HG02981 (cell line): ENCODE measurements around the gene HSPB2.
A peak's percentile ranks its signal among the peaks of the same experiment; 100 is the strongest.
"Not testable (repeated sequence)": the region's sequence is repeated elsewhere in the genome, so short reads cannot be mapped to it uniquely, and the experiment has no call there.

ENCODE experiments used
- ATAC-seq: cut with Tn5 transposase; IDR thresholded peaks from one replicate; pipeline ENCODE4 v1.9.1; 2021; ENCODE audit warnings: mild to moderate bottlenecking, moderate library complexity; ENCODE audit not compliant: unreplicated experiment

HSPB2 gene

GRCh38 chr11:111913031-111913861 is 712 bp downstream of the HSPB2 start:
- no peak for ATAC-seq

DNA sequence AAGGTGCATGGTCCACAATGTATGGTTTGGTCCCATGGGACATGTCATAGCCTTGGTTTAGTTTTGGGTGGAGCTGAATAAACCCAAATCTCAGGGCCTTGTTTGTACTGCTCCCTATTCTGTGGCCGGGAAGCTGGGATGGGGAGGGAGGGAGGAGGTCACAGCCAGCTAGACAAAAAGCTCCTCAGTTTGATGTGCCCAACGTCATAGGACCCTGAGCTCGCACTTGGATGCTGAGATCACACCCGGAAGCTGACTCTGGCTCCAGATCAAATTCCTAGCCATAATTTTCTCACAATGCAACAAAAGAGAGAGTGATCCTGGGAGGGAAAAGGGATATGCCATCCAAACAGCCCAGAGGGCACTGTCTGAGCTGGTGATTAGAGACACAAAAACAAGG is 1.5 kb downstream of the HSPB2 start:
- ATAC-seq, result no peak

- no peak for ATAC-seq
These were observed 4.2 kb downstream of the HSPB2 start for GRCh38 chr11:111916768-111917167.

DNA sequence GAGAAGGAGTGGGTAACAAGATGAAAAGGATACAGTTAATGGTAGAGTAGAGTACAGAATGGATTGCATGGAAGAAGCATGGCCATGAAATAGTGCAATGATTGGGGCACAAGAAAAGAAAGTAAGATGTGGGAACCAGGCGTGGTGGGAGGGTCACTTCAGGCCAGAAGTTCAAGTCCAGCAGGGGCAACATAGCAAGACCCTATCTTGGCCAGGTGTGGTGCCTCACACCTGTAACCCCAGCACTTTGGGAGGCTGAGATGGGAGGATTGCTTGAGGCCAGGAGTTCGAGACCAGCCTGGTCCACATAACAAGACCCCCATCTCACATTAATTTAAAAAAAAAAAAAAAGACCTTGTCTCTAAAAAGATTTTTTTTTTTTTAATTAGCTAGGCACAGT is 4.8 kb downstream of the HSPB2 start:
- ATAC-seq, result no peak

- no peak for ATAC-seq
These were observed 5.3 kb downstream of the HSPB2 start for GRCh38 chr11:111917788-111918187.

DNA sequence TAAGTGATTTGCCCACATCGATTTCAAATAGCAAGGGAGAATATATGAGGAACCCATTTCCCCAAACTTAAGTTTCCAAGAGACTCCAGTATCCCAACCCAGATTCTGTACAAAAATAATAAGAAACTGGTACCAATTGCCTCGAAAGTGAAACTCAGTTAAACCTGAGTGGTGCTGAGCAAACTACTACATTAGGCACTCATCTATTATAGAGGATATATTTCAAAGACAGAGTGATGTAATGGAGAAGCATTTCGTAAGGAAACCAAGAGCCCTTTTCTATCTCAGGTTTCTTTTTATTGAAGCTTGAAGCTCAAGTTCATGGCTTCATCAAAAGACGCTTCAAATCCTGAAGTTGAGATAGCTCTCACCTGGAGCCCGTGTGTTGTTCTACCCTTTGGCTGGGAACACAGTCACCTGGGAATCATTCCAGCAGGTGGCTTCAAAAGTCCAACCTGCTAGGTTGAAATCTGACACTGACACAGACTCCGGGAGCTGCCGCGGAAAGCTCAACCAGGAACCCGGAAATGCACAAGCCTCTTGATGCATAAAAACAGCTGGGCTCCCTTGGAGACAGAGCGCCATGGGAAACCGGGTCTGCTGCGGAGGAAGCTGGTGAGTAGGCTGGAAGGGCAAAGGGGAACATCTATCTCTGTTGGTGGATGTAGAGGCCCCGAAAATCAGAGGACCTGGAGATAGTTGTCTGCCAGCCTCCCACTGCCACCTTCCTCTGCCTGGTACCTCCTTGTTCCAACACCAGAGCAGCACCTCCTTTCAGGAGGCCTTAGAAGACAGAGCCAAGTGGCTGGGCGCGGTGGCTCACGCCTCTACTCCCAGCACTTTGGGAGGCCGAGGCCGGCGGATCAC is 6.1 kb downstream of the HSPB2 start, which contains the start of gene C11orf52:
Gene C11orf52 (plus strand): TSS at position 524 of the 867 bp plus-strand sequence. CDS start 60 bp downstream, at position 584.
- no peak for ATAC-seq

- no peak for ATAC-seq
These were observed 8.4 kb downstream of the HSPB2 start for GRCh38 chr11:111920908-111921307.

- ATAC-seq, result no peak
These were observed 9.2 kb downstream of the HSPB2 start for GRCh38 chr11:111921541-111922230.

DNA sequence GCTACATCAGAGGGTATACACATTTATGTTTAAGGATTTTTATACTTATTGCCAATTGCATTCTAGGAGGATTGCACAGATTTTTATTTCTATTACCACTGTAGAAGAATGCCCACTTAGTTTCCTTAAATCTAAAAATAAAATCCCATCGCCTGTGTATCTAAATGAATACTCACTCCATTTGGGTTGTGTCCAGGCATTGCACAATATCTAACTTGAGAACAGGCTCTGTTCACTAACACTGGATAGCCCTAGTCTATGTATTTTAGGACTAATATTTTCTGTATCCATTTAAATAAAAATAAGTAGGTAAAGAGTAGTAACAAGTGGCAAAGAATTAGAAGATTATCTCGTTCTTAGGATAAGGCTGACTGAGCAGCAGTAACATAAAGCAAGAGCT is 10.3 kb downstream of the HSPB2 start:
- ATAC-seq, result no peak

DNA sequence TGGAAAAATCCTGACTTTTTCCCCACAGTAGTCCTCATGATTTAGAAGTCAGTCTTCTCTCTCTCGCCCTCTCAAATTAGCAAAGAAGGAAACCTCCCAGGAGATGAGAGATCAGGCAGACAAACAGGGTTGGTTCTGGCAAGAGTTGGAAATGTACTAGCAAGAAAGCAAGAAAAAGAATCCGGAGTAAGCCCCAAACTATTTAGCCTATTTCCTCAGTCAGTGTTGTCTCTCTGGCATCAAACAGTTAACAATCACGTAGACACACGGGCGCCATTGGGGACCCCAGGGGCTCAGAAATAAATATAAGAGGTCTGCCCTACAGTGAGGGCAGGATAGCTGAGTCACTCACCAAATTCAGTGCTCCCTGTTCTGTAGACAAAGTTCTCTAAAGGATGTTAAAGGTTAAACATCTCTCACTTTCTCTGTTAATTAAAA is 10.8 kb downstream of the HSPB2 start:
- no peak for ATAC-seq

DNA sequence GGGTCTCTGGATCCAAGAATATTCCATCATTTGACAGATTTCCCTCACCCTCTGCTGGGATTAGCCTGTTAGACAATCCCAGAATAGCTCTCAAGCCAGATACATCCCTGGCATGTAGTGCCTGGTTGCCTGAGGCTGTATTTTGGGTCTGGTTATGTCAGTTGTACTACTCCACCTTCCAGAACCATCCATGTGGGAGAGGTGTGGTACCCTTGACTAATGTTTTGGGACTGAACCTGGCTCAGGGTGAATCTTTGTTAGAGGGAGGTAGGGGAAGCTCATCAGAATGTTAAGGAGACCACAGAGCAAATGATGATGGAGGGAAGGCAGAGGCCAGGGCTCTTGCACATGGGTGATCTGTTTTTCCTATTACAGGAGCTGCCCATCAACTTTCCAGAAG is 11.4 kb downstream of the HSPB2 start:
- no peak for ATAC-seq

DNA sequence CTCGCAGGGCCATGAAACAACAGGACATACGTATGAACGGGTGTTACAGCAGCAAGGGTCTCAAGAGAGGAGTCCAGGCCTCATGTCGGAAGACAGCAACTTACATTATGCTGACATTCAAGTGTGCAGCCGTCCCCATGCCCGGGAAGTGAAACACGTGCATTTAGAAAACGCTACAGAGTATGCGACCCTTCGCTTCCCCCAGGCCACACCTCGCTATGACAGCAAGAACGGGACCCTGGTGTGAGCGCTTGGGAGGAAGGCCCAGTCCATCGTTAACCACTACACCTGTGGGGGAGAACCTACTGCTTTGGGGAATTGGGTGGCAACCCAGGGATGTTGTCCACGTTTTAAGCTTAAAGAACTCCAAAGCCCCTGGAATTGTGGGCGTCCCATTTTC is 13.4 kb downstream of the HSPB2 start:
- ATAC-seq, result no peak

DNA sequence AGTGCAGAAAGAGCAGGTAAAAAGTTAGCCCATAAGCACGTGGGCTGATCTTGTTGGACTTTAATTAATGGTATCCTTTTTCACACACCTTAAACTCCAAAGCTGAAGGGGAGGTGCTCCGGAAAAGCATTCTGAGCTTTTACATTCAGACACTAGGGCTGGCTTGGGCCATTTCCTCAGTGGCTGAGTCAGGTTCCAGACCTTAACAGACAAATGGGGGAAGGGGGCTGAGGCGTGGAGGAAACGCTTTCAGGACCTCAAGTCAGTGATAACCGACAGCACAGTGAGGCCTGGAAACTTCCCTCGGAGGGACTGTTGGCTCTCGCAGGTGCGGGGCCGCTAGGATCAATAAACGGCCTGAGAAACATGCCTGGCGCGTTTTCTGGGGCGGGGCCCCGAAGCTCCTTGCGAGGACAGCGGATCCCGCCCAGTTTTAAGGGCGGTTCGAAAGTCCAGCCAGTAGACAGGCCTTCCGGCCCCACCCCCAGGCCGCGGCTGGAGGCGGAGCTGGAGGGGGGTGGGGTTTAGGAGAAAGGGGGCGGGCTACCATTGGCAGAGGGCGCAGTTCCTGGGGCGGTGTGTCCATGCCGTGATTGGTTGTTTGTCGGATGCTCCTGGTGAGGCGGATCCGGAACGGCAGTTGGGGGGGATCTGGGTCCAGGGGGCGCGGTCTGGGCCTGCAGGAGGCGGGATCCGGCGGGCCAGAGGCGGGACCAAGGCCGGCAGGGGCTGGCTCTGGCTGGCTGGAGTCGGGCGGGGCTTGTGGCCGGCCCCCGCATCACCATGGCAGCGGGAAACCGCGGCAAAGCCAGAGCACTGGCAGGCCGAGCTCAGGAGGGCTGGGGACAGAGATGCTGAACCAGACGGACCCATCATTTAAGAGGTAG is 14.2 kb downstream of the HSPB2 start:
- ATAC-seq, result peak; percentile 87

GRCh38 chr11:111930472-111930871 is 17.9 kb downstream of the HSPB2 start:
- no peak for ATAC-seq

DNA sequence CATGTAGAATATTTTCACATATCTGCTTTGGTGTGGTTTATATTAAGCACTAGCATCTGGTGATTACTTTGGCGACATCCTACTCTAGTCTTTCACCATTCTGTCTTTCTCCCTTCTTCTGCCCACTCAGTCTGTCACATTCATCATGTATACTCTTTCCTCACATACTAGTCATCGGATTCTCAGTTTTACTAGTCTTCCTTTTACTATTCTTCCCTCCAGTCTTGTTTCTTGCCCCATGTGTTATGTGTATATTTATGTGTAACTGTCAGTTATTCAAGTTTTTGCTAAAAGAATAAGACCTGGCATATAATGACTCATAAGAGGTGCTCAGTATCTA is 20.0 kb downstream of the HSPB2 start:
- ATAC-seq, result no peak

- not testable (repeated sequence) for ATAC-seq
These were observed 20.6 kb downstream of the HSPB2 start for GRCh38 chr11:111933176-111933575.

DNA sequence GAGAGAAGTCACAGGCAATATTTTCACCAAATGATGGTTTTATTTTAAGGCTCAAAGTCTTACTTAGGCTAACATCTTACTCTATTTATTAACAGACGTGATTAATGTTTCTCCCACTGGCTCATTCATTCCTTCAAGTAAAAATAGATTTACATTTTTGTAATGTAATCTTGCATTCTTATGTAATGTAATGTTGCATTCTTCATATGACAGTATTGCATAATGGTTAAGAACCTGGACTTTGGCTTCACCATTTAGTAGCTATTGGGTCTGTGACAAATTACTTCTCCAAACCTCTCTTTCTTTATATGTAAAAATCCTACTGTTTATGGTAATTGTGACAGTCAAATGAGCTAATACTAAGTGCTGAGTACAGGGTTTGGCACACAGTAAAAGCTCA is 21.3 kb downstream of the HSPB2 start:
- ATAC-seq, result no peak

DNA sequence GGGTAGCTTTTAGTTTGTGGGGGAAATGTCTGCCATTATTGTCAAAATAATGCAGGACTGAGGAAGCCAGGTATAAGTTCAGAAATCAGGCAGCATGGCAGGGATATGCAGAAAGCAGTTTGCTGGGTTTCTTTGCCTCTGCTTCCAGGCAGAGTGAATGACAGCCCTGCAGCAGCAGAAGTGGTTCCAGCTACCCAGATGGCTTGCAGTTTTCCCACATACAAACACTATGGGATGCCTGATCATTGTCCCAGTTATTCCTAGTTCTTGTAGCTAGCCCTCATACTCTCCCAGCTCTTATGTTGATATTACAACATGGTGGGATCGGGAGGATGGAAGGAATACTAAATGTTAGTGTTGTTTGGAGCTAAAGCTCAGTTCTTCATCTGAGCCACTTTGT is 21.8 kb downstream of the HSPB2 start:
- no peak for ATAC-seq

DNA sequence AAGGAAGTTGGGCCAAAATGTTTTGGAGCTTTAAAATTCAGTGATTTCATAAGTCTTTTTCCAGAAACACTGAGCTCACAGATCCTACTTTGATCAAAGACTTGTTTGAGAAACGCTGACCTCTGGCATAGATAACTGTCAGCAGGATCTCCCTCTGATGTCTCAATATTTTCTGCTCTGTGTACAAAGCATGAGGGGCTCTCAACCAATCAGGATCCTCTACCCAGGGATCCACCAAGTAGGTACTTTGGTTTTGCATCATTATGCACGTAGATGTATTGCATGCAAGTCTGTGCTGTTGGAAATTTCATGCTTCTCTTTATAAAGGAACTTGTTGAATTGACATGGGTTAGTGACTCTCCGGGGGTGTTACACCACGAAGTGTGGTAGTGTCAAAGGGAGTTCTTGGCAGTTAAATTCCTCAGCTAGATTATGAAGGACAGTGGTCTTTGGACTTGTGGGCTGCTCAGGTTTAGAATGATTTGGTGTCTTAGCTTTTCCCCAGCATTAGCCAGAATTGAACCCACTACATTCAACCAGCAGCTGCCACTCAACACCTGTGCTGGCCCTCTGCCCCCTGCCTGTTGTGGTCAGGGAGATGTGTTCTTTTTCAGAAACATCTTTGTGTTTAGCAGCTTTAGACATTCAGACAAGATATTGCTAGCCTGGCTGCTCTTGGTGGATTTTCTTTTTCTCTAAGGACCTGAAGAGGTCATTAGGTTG is 22.9 kb downstream of the HSPB2 start:
- ATAC-seq, result no peak

DNA sequence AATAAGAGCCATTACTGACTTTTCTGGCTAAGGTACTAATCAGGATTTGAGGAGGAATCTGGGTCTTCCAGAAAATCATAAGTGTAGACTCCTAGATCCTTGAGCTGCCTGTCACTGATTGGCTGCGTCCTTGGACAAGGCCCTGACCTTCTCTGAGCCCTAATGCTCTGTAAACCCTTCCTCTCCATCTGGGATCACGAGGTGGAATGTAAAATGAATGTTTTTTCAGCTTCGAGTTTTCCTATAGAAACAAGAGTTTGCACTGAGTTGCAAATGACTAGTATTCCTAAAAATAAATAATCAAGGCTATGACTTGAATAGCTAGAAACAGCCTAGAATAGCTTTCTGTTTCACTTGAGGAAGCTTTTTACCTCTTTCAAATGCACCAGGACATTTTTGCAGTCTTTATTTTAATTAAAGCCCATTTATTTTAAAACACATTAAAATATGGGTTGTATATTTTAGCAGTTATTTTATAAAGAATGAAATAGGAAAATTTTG is 23.6 kb downstream of the HSPB2 start:
- no peak for ATAC-seq
